T-helper 17 cell (primary cell): Measurements from ENCODE around the gene PLCXD3. TPM values are rescaled to one million over a fixed set of nuclear protein-coding genes. Genes with fewer than 3 reads are reported as not detected.
"Not testable (repeated sequence)": the region's sequence is repeated elsewhere in the genome, so short reads cannot be mapped to it uniquely, and the experiment has no call there.

Source experiments
- ATAC-seq: fragments of 150-1000 bp; cut with Tn5 transposase; 2 replicates; pipeline ENCODE4 v1.10.0; 2021; ENCODE audit warnings: mild to moderate bottlenecking, moderate library complexity
- DNase-seq, 3 donors: peaks; one replicate each; pipeline versions ENCODE4 v3.0.0 to v3.0.0-alpha.2; 2020 to 2021
- H3K9me3 ChIP-seq: one replicate; pipeline ENCODE4 v1.7.0; 2013; ENCODE audit warnings: low read length, mild to moderate bottlenecking; ENCODE audit not compliant: control insufficient read depth, poor library complexity, severe bottlenecking
- H3K27ac Mint-ChIP-seq: one replicate; pipeline ENCODE4 v1.8.0; 2022; ENCODE audit warnings: mild to moderate bottlenecking, moderate library complexity, mixed read lengths
- H3K27me3 Mint-ChIP-seq: one replicate; pipeline ENCODE4 v1.8.0; 2022; ENCODE audit warnings: mixed read lengths
- H3K36me3 Mint-ChIP-seq: one replicate; pipeline ENCODE4 v1.8.0; 2022; ENCODE audit warnings: low read depth, mixed read lengths
- H3K4me1 Mint-ChIP-seq: one replicate; pipeline ENCODE4 v1.8.0; 2022; ENCODE audit warnings: mild to moderate bottlenecking, mixed read lengths
- H3K4me3 Mint-ChIP-seq: one replicate; pipeline ENCODE4 v1.8.0; 2022; ENCODE audit warnings: mild to moderate bottlenecking, moderate library complexity, mixed read lengths
- total RNA-seq, 4 donors: library from RNA in 2 of 4; stranded (reverse) in 2 of 4; gene quantifications; one replicate each; pipeline ENCODE4 v1.2.3 and lab custom pipeline; 2022 to 2026

The PLCXD3 gene
- total RNA-seq, 2 donors from 2014 or later, result not detected

DNA sequence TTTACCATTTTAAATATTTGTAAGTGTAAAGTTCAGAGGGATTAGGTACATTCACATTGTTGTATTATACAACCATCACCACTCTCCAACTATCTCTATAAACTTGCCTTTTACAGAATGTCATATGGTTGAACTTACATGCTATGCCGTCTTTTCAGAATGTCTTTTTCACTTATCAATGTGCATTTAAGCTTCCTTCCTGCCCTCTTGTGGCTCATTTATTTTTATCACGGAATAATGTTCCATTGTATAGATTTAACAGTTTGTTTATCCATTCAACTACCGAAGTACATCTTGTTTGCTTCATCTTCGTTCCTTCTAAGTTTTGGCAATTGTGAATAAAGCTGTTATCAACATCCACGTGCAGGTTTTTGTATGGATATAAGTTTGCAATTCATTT, 163.8 kb downstream of the PLCXD3 start:
- Mint-ChIP-seq H3K36me3 (no peaks in the 10 kb centered on the region), H3K27me3 (no peaks in the 10 kb centered on the region), H3K4me1 (no peaks in the 10 kb centered on the region), H3K4me3 (no peak overlapping the region), H3K27ac (no peak overlapping the region)
- ATAC-seq (no peak), DNase-seq (no peak)
- no peaks in the 10 kb centered on the region for H3K9me3 ChIP-seq

DNA sequence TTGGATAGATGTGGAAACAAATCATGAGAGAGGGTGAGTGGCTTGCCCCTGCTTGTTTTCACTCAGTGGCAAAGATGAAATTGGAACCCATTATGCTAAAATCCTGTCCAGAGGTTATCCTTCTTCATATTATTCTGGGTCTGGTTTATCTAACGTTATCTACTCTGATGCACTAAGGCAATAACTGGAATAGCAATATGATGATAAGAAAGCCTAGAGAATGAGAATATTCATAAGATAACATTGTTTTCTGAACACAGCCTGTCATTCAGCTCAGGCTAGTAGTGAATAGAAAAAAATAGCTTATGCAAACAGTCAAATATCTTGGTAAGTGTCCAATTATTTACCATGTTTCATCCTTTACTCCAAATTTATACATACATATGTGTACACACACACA, 165.1 kb downstream of the PLCXD3 start:
- no peaks in the 10 kb centered on the region for H3K9me3 ChIP-seq
- H3K4me1 Mint-ChIP-seq, result no peaks in the 10 kb centered on the region
- H3K27ac Mint-ChIP-seq, result no peak overlapping the region
- no peaks in the 10 kb centered on the region for H3K36me3 Mint-ChIP-seq
- DNase-seq, result no peak
- no peak overlapping the region for H3K4me3 Mint-ChIP-seq
- H3K27me3 Mint-ChIP-seq, result no peaks in the 10 kb centered on the region
- no peak for ATAC-seq

DNA sequence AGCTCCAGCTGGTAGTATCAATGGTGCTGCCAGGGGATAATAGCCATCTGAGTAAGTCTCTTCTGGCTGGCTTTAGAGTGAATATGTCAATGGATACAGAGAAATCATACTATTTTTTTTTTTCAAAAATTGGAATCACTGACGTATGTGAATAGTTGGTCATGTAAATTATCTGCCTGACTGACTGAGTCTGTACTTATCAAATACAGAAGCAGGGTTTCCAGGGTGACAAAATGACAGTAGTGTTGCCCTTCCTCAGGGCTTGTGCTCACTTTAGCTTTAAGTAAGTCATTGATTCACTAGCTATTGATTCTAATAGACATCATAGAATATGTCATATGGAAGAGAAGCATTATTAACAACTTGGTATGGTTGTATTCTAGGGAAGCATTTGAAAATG, 171.1 kb downstream of the PLCXD3 start:
- H3K27ac Mint-ChIP-seq, result no peak overlapping the region
- H3K9me3 ChIP-seq, result no peaks in the 10 kb centered on the region
- H3K4me1 Mint-ChIP-seq, result no peaks in the 10 kb centered on the region
- no peaks in the 10 kb centered on the region for H3K27me3 Mint-ChIP-seq
- no peak for ATAC-seq
- H3K36me3 Mint-ChIP-seq, result no peaks in the 10 kb centered on the region
- no peak overlapping the region for H3K4me3 Mint-ChIP-seq
- no peak for DNase-seq

DNA sequence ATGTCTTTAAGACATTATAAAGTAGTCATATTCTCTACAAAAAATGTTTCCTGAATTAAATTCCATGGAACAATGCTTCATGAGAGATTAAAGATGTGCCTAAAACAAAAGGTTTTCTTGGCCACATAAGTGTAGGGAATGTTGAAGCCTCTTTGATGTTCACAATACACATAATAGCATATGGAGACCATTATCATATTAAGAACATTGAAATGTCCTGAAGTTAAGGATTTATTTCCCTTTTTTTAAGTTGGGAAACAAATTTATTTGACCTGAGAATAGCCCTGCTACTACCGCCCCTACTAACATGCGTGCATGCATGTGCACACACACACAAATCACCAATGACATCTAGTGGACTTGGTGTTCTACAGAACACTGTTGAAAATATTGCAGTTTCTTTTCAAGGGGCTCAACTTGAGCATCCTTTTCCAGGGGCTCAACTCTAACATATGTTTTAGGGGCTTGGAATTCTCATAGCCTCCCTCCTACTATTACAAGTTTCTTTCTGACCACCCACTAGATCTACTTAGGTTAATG, 172.2 kb downstream of the PLCXD3 start:
- Mint-ChIP-seq H3K36me3 (no peaks in the 10 kb centered on the region), H3K27me3 (no peaks in the 10 kb centered on the region), H3K27ac (no peak overlapping the region), H3K4me1 (no peaks in the 10 kb centered on the region), H3K4me3 (no peak overlapping the region)
- H3K9me3 ChIP-seq, result no peaks in the 10 kb centered on the region
- ATAC-seq (no peak), DNase-seq (no peak)

DNA sequence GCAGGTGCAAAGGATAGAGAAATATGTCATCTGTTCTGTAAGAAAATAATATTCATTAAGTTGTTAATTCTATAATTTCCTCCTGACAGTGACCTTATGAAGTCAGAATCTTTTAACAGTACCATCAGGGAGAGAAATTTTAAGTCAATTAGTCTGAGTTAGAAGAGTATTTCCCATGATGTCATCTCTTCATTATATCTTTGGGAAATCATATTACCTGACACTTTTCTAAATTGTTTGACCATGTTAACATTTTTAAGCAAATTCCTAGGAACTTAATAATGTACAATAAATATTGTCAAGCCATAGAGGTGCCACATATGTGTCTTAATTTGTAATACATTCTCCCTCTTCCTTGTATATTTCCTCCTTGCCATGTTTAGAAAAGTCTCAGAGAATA, 172.7 kb downstream of the PLCXD3 start:
- no peak for DNase-seq
- H3K9me3 ChIP-seq, result no peaks in the 10 kb centered on the region
- H3K36me3 Mint-ChIP-seq, result no peaks in the 10 kb centered on the region
- ATAC-seq, result no peak
- no peaks in the 10 kb centered on the region for H3K27me3 Mint-ChIP-seq
- no peak overlapping the region for H3K4me3 Mint-ChIP-seq
- no peak overlapping the region for H3K27ac Mint-ChIP-seq
- H3K4me1 Mint-ChIP-seq, result no peaks in the 10 kb centered on the region

DNA sequence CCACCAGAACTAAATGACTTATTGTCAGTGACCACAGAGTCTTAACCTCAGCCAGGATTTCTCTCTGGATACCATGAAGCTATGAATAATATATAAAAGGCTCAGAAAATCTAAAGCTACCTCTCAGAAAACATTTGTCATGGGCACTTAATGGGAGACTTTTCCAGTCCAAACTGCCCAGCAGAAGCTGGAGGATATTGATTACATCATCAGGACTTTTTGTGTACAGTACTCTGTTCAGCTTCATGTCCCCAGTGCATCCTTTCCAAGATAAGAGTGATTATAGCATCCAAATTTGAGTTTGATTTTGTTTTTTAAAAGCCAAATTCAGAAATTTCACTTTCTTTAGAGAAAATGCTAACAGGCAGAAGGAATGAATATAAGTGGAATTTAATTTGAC, 173.2 kb downstream of the PLCXD3 start:
- no peaks in the 10 kb centered on the region for H3K36me3 Mint-ChIP-seq
- ATAC-seq (no peak), DNase-seq (no peak)
- H3K27me3 Mint-ChIP-seq, result no peaks in the 10 kb centered on the region
- no peaks in the 10 kb centered on the region for H3K4me1 Mint-ChIP-seq
- no peak overlapping the region for H3K27ac Mint-ChIP-seq
- no peak overlapping the region for H3K4me3 Mint-ChIP-seq
- H3K9me3 ChIP-seq, result no peaks in the 10 kb centered on the region

DNA sequence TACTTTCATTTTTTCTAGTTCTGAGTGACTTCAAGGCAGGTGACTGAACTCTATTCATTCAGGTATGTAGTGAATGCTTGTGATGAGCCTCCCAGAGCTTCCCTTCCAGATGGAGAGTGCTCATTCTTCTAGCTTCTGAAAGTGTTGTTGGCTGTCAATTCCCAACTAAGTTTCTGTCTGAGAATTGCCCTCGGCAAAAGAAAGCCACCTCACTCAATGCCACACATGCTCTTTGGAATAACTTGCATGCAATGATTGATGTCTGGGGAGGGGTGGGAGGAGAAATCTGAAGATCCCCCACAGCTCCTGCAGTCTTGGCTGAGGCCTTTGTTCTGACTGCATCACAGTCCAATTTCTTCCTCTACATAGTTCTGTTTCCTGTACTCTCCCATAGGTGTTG, 173.9 kb downstream of the PLCXD3 start:
- Mint-ChIP-seq H3K4me3 (no peak overlapping the region), H3K4me1 (no peaks in the 10 kb centered on the region), H3K27me3 (no peaks in the 10 kb centered on the region), H3K27ac (no peak overlapping the region), H3K36me3 (no peaks in the 10 kb centered on the region)
- H3K9me3 ChIP-seq, result no peaks in the 10 kb centered on the region
- ATAC-seq (no peak), DNase-seq (no peak)

DNA sequence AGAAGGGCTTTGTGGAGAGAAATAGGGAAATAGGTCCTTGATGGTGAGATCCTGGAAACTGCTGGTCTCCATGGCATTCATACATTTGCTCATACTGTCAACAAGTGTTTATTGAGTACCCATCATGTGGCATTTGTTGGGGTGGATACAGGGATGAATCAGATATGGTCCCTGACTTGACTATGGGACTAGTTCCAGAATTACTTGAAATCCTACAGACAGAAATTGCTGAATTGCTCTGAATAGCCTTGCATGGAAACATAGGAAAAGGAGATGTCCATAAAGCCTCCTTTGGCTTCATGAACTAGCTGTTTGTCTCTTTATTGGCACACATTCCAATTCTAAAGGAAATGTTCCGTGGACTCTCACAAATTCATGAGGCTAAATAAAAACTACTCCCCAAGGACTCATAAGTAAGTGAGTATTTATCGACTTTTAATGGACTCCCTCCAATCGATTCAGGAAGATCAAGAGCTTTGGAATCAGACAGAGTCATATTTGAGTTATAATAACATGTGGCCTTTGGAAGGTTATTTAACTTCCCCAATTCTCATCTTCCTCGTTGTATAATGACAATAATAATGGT, 174.7 kb downstream of the PLCXD3 start:
- no peaks in the 10 kb centered on the region for H3K4me1 Mint-ChIP-seq
- no peaks in the 10 kb centered on the region for H3K36me3 Mint-ChIP-seq
- no peak overlapping the region for H3K27ac Mint-ChIP-seq
- no peaks in the 10 kb centered on the region for H3K27me3 Mint-ChIP-seq
- no peak overlapping the region for H3K4me3 Mint-ChIP-seq
- DNase-seq, result no peak
- no peaks in the 10 kb centered on the region for H3K9me3 ChIP-seq
- no peak for ATAC-seq

DNA sequence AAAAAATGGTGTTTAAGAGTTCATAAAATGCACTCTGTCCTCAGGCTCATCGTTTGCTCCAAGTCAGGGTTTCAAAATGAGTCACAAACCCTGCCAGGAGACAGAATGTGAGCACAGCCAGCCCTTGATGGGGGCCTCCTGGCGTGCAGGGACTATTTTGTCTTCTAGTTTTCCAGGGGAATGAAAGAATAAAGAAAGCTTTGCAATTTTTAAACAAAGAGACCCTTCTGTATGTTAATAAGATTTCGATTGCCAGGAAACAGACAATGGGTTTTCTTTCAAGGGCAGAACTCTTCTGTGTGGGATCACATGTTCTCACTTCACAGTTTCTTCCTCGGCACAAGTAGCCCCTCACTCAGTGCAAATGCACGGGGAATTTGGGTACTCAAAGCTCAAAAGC, 175.6 kb downstream of the PLCXD3 start:
- no peaks in the 10 kb centered on the region for H3K4me1 Mint-ChIP-seq
- H3K27me3 Mint-ChIP-seq, result no peaks in the 10 kb centered on the region
- H3K9me3 ChIP-seq, result no peaks in the 10 kb centered on the region
- no peak overlapping the region for H3K27ac Mint-ChIP-seq
- ATAC-seq, result no peak
- no peak overlapping the region for H3K4me3 Mint-ChIP-seq
- DNase-seq, result no peak
- H3K36me3 Mint-ChIP-seq, result no peaks in the 10 kb centered on the region

DNA sequence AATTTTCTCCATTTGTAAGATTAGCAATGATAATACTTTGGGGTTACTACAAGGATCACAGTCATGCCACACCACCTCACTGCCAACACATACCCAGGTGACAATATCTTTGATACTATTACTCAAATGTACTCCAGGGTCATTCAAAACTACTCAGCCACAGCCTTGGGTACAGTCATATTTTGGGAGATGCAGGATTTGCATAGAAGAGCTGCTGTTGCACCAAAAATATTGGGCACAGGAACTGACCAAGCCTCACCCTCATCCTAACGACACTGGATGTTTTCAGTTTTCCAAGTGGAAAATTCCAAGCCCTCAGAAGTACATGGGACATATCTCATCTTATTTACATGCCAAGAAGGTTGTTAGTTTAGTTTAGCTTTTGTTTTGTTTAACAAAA, 176.2 kb downstream of the PLCXD3 start:
- Mint-ChIP-seq H3K36me3 (no peaks in the 10 kb centered on the region), H3K27ac (no peak overlapping the region), H3K27me3 (no peaks in the 10 kb centered on the region), H3K4me1 (no peaks in the 10 kb centered on the region), H3K4me3 (no peak overlapping the region)
- ATAC-seq (no peak), DNase-seq (no peak)
- H3K9me3 ChIP-seq, result no peaks in the 10 kb centered on the region

DNA sequence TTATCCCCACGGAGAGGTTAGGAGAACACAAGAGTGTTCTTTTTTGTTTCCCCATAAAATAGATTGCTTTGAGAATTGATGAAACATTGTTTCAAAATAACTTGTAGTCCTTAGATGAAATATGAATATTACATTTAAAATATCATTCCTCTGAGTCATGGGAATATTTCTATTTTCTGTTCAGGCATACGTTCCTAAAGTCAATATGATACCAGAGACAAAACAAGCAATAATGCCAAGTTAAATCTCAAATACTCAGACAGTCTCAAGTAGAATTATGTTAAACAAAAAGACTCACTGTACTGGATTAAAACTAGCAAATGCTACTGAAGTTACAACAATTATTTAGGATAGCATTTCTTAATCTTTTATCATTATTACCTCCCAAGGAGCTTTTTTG, 185.3 kb downstream of the PLCXD3 start:
- Mint-ChIP-seq H3K27ac (no peak overlapping the region), H3K4me3 (no peak overlapping the region), H3K36me3 (no peaks in the 10 kb centered on the region), H3K27me3 (no peaks in the 10 kb centered on the region), H3K4me1 (no peaks in the 10 kb centered on the region)
- ATAC-seq (no peak), DNase-seq (no peak)
- H3K9me3 ChIP-seq, result no peaks in the 10 kb centered on the region

DNA sequence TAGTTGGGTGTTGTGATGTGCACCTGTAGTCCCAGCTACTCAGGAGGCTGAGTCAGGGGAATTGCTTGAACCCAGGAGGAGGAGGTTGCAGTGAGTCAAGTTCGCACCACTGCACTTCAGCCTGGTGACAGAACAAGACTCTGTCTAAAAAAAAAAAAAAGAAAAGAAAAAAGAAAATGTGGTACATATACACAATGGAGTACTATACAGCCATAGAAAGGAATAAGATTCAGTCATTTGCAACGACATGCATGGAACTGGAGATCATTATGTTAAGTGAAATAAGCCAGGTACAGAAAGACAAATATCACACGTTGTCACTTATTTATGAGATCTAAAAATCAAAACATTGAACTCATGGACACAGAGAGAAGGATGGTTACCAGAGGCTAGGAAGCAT, 187.6 kb downstream of the PLCXD3 start:
- not testable (repeated sequence) for H3K36me3 Mint-ChIP-seq, H3K27ac Mint-ChIP-seq, ATAC-seq, H3K27me3 Mint-ChIP-seq, H3K4me3 Mint-ChIP-seq, H3K9me3 ChIP-seq, DNase-seq, H3K4me1 Mint-ChIP-seq

DNA sequence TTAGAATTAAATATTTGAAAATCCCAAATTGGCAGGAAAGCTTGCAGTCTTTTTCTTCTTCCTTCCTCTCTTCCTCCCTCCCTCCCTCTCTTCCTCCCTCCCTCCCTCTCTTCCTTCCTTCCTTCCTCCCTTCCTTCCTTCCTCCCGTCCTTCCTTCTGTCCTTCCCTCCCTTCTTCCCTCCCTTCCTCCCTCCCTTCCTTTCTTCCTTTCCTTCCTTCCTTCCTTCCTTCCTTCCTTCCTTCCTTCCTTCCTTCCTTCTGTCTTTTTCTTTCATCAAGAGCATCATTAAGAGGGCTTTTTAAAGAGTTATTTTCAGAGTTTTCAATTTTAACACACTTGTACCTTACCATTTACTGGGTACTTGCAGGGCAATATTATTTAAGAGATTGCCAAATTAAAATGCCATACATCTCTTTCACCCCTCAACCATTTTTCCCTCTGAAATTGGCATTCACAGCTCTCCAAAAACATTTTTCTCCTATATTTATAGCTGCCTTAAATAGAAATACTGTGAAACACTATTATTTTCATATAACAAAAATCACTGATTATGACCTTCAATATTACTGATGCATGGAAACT, 197.8 kb downstream of the PLCXD3 start:
- Mint-ChIP-seq H3K4me1 (no peaks in the 10 kb centered on the region), H3K36me3 (no peaks in the 10 kb centered on the region), H3K4me3 (no peak overlapping the region), H3K27ac (no peak overlapping the region), H3K27me3 (no peaks in the 10 kb centered on the region)
- ATAC-seq (no peak), DNase-seq (no peak)
- H3K9me3 ChIP-seq, result no peaks in the 10 kb centered on the region

DNA sequence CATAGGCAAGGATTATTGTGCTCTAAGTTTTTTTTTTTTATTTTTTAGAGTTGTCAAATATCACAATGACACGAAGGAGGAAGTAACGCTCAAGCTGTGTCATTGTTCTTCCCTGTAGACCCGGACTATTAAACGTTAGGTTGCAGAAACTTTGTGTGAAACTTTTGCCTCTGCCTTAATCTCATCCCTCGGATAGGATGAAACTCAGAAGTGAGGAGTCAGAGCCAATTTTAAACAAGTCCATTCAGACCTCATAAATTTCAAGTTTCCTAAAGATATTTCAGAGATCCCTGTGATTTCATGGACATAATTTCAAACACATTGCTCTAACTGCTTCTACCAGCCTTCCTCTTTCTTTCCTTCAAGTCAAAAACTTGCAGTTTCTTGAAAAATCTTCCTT, 198.3 kb downstream of the PLCXD3 start:
- no peak overlapping the region for H3K4me3 Mint-ChIP-seq
- H3K9me3 ChIP-seq, result no peaks in the 10 kb centered on the region

More for the DNA sequence above, 198.3 kb downstream of the PLCXD3 start:
- Mint-ChIP-seq H3K27ac (no peak overlapping the region), H3K27me3 (no peaks in the 10 kb centered on the region), H3K4me1 (no peaks in the 10 kb centered on the region), H3K36me3 (no peaks in the 10 kb centered on the region)
- ATAC-seq, result no peak
- no peak for DNase-seq
